Measurements from ENCODE around the gene ETFBKMT. TPM values are rescaled to one million over a fixed set of nuclear protein-coding genes. Genes with fewer than 3 reads are reported as not detected.

ETFBKMT gene
- total and polyA plus RNA-seq, 2 of the 13 experiments (the other 11 are each of a cell fraction or from before 2014, with no cell fraction given): 0.62 to 0.93 TPM

DNA sequence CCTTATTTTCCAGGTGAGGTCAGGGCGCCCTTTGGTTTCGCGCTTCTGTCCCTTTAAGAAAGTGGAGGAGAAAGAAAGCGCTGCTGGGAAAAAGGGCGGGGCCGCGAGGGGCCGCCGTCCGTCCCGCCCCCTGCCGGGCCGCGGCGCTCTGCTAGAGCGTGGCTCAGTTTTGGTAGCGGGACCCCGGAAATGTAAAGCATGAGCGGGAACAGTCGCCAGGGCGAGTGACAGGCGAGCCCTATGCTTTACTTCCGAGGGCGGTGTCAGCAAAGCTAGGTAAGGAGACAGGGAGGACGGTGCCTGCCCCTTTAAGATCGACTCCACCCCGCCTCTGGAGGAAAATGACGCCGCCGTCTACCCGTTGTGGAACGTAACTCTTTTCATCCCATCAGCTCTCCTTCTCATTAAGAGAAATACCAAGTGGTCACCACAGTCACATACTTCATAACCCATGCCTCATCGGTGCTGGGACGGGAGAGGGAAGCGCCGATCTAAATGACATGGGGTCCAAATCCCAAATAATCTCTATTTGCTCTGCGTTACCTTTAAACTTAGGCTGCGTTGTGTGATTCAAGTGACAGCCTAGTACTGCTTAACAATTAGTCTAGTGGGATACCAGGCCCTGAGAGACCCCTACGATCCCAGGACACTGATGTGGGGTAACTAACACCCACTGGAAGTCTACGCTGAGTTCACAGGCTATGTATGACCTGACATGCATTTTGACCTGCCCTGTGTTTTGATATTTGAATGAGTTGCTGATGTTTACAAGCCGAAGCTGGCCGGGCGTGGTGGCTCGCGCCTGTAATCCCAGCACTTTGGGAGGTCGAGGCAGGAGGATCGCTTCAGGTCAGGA, at the start of gene ETFBKMT (continued):
- TF ChIP-seq ZMAT3 (CRISPR knock-in tag; conservative IDR thresholded peaks at IDR 0.05) (no peak), ZBTB38 (CRISPR knock-in tag; IDR thresholded peaks at IDR 0.05) (no peak), ZNF644 (CRISPR knock-in tag; IDR thresholded peaks at IDR 0.05; ENCODE audit: low read depth) (no peak), RXRA (CRISPR knock-in tag; IDR thresholded peaks at IDR 0.05) (peak; percentile 34; the same call in 1 of the 2 replicates), ONECUT2 (CRISPR knock-in tag; IDR thresholded peaks at IDR 0.05) (peak; percentile 13; the same call in 1 of the 2 replicates), ZBTB42 (CRISPR knock-in tag; IDR thresholded peaks at IDR 0.05) (no peak), MAZ (IDR thresholded peaks at IDR 0.05; ENCODE audit: borderline replicate concordance, low read depth, low read length) (peak; percentile 79), MAZ (CRISPR knock-in tag; IDR thresholded peaks at IDR 0.05; ENCODE audit: low read depth) (peak; percentile 19; the same call in 1 of the 2 replicates), ZNF431 (CRISPR knock-in tag; IDR thresholded peaks at IDR 0.05; ENCODE audit: borderline replicate concordance, low read depth) (no peak; the same call in 1 of the 2 replicates), ZNF782 (CRISPR knock-in tag; IDR thresholded peaks at IDR 0.05; ENCODE audit: borderline replicate concordance) (no peak; the same call in 1 of the 2 replicates), ZNF343 (CRISPR knock-in tag; IDR thresholded peaks at IDR 0.05) (no peak), ZNF557 (CRISPR knock-in tag; IDR thresholded peaks at IDR 0.05) (no peak), ZNF788 (CRISPR knock-in tag; IDR thresholded peaks at IDR 0.05; ENCODE audit: borderline replicate concordance) (no peak), KAT2B (IDR thresholded peaks at IDR 0.05; ENCODE audit: borderline replicate concordance, low read depth, low read length) (no peak), SOX5 (CRISPR knock-in tag; IDR thresholded peaks at IDR 0.05; ENCODE audit: borderline replicate concordance) (peak; percentile 61; the same call in 1 of the 2 replicates), ZNF549 (CRISPR knock-in tag; IDR thresholded peaks at IDR 0.05) (no peak)
- TF ChIP-seq, protein P1, sequence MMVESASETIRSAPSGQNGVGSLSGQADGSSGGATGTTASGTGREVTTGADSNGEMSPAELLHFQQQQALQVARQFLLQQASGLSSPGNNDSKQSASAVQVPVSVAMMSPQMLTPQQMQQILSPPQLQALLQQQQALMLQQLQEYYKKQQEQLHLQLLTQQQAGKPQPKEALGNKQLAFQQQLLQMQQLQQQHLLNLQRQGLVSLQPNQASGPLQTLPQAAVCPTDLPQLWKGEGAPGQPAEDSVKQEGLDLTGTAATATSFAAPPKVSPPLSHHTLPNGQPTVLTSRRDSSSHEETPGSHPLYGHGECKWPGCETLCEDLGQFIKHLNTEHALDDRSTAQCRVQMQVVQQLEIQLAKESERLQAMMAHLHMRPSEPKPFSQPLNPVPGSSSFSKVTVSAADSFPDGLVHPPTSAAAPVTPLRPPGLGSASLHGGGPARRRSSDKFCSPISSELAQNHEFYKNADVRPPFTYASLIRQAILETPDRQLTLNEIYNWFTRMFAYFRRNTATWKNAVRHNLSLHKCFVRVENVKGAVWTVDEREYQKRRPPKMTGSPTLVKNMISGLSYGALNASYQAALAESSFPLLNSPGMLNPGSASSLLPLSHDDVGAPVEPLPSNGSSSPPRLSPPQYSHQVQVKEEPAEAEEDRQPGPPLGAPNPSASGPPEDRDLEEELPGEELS (CRISPR knock-in tag; IDR thresholded peaks at IDR 0.05): peak; percentile 8; the same call in 1 of the 2 replicates
- TF ChIP-seq, protein P2, sequence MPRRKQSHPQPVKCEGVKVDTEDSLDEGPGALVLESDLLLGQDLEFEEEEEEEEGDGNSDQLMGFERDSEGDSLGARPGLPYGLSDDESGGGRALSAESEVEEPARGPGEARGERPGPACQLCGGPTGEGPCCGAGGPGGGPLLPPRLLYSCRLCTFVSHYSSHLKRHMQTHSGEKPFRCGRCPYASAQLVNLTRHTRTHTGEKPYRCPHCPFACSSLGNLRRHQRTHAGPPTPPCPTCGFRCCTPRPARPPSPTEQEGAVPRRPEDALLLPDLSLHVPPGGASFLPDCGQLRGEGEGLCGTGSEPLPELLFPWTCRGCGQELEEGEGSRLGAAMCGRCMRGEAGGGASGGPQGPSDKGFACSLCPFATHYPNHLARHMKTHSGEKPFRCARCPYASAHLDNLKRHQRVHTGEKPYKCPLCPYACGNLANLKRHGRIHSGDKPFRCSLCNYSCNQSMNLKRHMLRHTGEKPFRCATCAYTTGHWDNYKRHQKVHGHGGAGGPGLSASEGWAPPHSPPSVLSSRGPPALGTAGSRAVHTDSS (CRISPR knock-in tag; conservative IDR thresholded peaks at IDR 0.05): no peak
- TF ChIP-seq, protein P3, sequence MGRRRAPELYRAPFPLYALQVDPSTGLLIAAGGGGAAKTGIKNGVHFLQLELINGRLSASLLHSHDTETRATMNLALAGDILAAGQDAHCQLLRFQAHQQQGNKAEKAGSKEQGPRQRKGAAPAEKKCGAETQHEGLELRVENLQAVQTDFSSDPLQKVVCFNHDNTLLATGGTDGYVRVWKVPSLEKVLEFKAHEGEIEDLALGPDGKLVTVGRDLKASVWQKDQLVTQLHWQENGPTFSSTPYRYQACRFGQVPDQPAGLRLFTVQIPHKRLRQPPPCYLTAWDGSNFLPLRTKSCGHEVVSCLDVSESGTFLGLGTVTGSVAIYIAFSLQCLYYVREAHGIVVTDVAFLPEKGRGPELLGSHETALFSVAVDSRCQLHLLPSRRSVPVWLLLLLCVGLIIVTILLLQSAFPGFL (CRISPR knock-in tag; IDR thresholded peaks at IDR 0.05): no peak
- TF ChIP-seq, protein P4, sequence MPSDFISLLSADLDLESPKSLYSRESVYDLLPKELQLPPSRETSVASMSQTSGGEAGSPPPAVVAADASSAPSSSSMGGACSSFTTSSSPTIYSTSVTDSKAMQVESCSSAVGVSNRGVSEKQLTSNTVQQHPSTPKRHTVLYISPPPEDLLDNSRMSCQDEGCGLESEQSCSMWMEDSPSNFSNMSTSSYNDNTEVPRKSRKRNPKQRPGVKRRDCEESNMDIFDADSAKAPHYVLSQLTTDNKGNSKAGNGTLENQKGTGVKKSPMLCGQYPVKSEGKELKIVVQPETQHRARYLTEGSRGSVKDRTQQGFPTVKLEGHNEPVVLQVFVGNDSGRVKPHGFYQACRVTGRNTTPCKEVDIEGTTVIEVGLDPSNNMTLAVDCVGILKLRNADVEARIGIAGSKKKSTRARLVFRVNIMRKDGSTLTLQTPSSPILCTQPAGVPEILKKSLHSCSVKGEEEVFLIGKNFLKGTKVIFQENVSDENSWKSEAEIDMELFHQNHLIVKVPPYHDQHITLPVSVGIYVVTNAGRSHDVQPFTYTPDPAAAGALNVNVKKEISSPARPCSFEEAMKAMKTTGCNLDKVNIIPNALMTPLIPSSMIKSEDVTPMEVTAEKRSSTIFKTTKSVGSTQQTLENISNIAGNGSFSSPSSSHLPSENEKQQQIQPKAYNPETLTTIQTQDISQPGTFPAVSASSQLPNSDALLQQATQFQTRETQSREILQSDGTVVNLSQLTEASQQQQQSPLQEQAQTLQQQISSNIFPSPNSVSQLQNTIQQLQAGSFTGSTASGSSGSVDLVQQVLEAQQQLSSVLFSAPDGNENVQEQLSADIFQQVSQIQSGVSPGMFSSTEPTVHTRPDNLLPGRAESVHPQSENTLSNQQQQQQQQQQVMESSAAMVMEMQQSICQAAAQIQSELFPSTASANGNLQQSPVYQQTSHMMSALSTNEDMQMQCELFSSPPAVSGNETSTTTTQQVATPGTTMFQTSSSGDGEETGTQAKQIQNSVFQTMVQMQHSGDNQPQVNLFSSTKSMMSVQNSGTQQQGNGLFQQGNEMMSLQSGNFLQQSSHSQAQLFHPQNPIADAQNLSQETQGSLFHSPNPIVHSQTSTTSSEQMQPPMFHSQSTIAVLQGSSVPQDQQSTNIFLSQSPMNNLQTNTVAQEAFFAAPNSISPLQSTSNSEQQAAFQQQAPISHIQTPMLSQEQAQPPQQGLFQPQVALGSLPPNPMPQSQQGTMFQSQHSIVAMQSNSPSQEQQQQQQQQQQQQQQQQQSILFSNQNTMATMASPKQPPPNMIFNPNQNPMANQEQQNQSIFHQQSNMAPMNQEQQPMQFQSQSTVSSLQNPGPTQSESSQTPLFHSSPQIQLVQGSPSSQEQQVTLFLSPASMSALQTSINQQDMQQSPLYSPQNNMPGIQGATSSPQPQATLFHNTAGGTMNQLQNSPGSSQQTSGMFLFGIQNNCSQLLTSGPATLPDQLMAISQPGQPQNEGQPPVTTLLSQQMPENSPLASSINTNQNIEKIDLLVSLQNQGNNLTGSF (CRISPR knock-in tag; IDR thresholded peaks at IDR 0.05): no peak
